IMR-90 (cell line): ENCODE measurements around the gene RFX1. TPM values are rescaled to one million over a fixed set of nuclear protein-coding genes. Genes with fewer than 3 reads are reported as not detected.

Source experiments
- ATAC-seq: fragments of 200-7000 bp; cut with Tn5 transposase; 2 replicates; pipeline ENCODE4 v1.9.1; 2020; ENCODE audit warnings: low read depth, mild to moderate bottlenecking, moderate library complexity
- BruUV-seq: library from RNA; stranded (reverse); fragments of 400-500 nt; replicated peaks from 2 replicates; lab custom pipeline; 2021; lab: Mats Ljungman, UMichigan
- CTCF ChIA-PET: fragments of 300-600 bp; formaldehyde crosslinking; extraction: SDS; loops from one replicate; lab custom pipeline; 2021; ENCODE audit warnings: antibody characterized with exemption; lab: Yijun Ruan, JAX
- POLR2A ChIA-PET: fragments of 300-600 bp; sonication (Branson Sonifier 250); formaldehyde crosslinking; loops from one replicate; lab custom pipeline; 2022; ENCODE audit warnings: antibody characterized with exemption; ENCODE audit not compliant: unreplicated experiment; lab: Charles Lee
- DNase-seq: peaks from one replicate; pipeline ENCODE4 v3.0.0; 2013
- H2AFZ ChIP-seq: replicated peaks from 2 replicates; pipeline ENCODE3; 2013; ENCODE audit warnings: low read length, mild to moderate bottlenecking; ENCODE audit not compliant: poor library complexity
- H2AK5ac ChIP-seq: 2 replicates; pipeline ENCODE4 v1.6.1; 2013; ENCODE audit warnings: low read depth, low read length, inconsistent platforms
- H2AK9ac ChIP-seq: replicated peaks from 2 replicates; pipeline ENCODE3; 2013; ENCODE audit warnings: mild to moderate bottlenecking, low read depth, low read length, moderate library complexity; ENCODE audit not compliant: poor library complexity
- H2BK120ac ChIP-seq: 2 replicates; pipeline ENCODE4 v1.6.1; 2013; ENCODE audit warnings: low read depth, low read length, inconsistent platforms
- H2BK15ac ChIP-seq: 3 replicates; pipeline ENCODE4 v1.6.1; 2013; ENCODE audit warnings: low read depth, low read length, inconsistent platforms
- H2BK20ac ChIP-seq: 2 replicates; pipeline ENCODE4 v1.6.1; 2013; ENCODE audit warnings: low read depth, mild to moderate bottlenecking, inconsistent platforms, low read length, moderate library complexity
- H2BK5ac ChIP-seq: 2 replicates; pipeline ENCODE4 v1.6.1; 2013; ENCODE audit warnings: mild to moderate bottlenecking, low read depth, low read length, inconsistent platforms; ENCODE audit not compliant: poor library complexity, severe bottlenecking
- H3K14ac ChIP-seq: replicated peaks from 2 replicates; pipeline ENCODE4 v1.6.1; 2013; ENCODE audit warnings: low read depth, low read length, inconsistent platforms
- H3K18ac ChIP-seq: 2 replicates; pipeline ENCODE4 v1.6.1; 2013; ENCODE audit warnings: low read depth, low read length, control low read depth
- H3K23ac ChIP-seq: 2 replicates; pipeline ENCODE4 v1.6.1; 2013; ENCODE audit warnings: low read depth, low read length, inconsistent platforms
- H3K27ac ChIP-seq: 2 replicates; pipeline ENCODE4 v1.5.1; 2013; ENCODE audit warnings: mild to moderate bottlenecking, control low read depth, low read length; ENCODE audit not compliant: insufficient read depth
- H3K27me3 ChIP-seq: 2 replicates; pipeline ENCODE4 v1.6.1; 2013; ENCODE audit warnings: low read length; ENCODE audit not compliant: control insufficient read depth, insufficient read depth
- H3K36me3 ChIP-seq: 2 replicates; pipeline ENCODE4 v1.6.1; 2013; ENCODE audit warnings: low read length, mixed read lengths; ENCODE audit not compliant: control insufficient read depth, insufficient read depth
- H3K4ac ChIP-seq: 2 replicates; pipeline ENCODE4 v1.6.1; 2013; ENCODE audit warnings: low read depth, low read length, inconsistent platforms
- H3K4me1 ChIP-seq: 2 replicates; pipeline ENCODE4 v1.6.1; 2013; ENCODE audit warnings: low read length, mixed read lengths; ENCODE audit not compliant: control insufficient read depth, insufficient read depth
- H3K4me2 ChIP-seq: 2 replicates; pipeline ENCODE4 v1.6.1; 2013; ENCODE audit warnings: low read depth, mild to moderate bottlenecking, control low read depth, low read length, moderate library complexity
- H3K4me3 ChIP-seq: 2 replicates; pipeline ENCODE4 v1.5.1; 2013; ENCODE audit warnings: low read depth, mild to moderate bottlenecking, control low read depth, low read length, moderate library complexity; ENCODE audit not compliant: insufficient read depth
- H3K56ac ChIP-seq: 2 replicates; pipeline ENCODE4 v1.6.1; 2013; ENCODE audit warnings: low read length, inconsistent platforms; ENCODE audit not compliant: insufficient read depth; ENCODE audit errors: extremely low read depth
- H3K79me1 ChIP-seq, 2 experiments: 2 replicates each; pipeline ENCODE4 v1.6.1; 2013; ENCODE audit warnings: low read length in 2 of 2, inconsistent platforms in 1 of 2, low read depth in 1 of 2
- H3K9ac ChIP-seq: 2 replicates; pipeline ENCODE4 v1.6.1; 2013; ENCODE audit warnings: low read depth, low read length, control low read depth
- H3K9me1 ChIP-seq: 2 replicates; pipeline ENCODE4 v1.6.1; 2013; ENCODE audit warnings: low read length, inconsistent platforms; ENCODE audit not compliant: insufficient read depth
- H3K9me3 ChIP-seq: 2 replicates; pipeline ENCODE4 v1.6.1; 2013; ENCODE audit warnings: low read length; ENCODE audit not compliant: control insufficient read depth, insufficient read depth
- H4K20me1 ChIP-seq: 2 replicates; pipeline ENCODE4 v1.6.1; 2013; ENCODE audit warnings: low read length, inconsistent platforms; ENCODE audit not compliant: insufficient read depth
- H4K5ac ChIP-seq: 2 replicates; pipeline ENCODE4 v1.6.1; 2013; ENCODE audit warnings: mild to moderate bottlenecking, low read depth, low read length, control low read depth
- H4K8ac ChIP-seq, 2 experiments: 2 replicates each; pipeline ENCODE4 v1.6.1; 2013; ENCODE audit warnings: low read depth in 2 of 2, low read length in 2 of 2, control low read depth in 1 of 2, inconsistent platforms in 1 of 2
- H4K91ac ChIP-seq: 2 replicates; pipeline ENCODE4 v1.6.1; 2013; ENCODE audit warnings: low read depth, low read length, inconsistent platforms; ENCODE audit not compliant: insufficient read depth
- BHLHE40 ChIP-seq: fragments of 150-350 bp; IDR thresholded peaks from 2 replicates; pipeline ENCODE4 v1.6.1; 2016; ENCODE audit warnings: mild to moderate bottlenecking, low read depth, low read length
- RFX5 ChIP-seq: IDR thresholded peaks from 2 replicates; pipeline ENCODE4 v1.8.0; 2012; ENCODE audit warnings: low read depth, mild to moderate bottlenecking, low read length, moderate library complexity
- WGBS, 2 experiments: methylation state at CpG; one replicate each; pipeline versions ENCODE4 v1.1.5 to v1.1.7; 2013; ENCODE audit warnings: missing lambda C conversion rate in 2 of 2; ENCODE audit not compliant: insufficient read length in 1 of 2; ENCODE audit errors: extremely low coverage in 2 of 2; 5-methylcytosine and 5-hydroxymethylcytosine counted together
- dilution Hi-C: fragments of 300-500 bp; cut with HindIII; formaldehyde crosslinking; loops from one replicate; pipeline ENCODE4 v1.14.3; 2018; ENCODE audit warnings: low sequenced_read_pairs; ENCODE audit not compliant: unreplicated experiment
- in situ Hi-C: fragments of 300-500 bp; cut with MboI; formaldehyde crosslinking; loops from 3 replicates; pipeline ENCODE4 v1.14.3; 2019; ENCODE audit warnings: low sequenced_read_pairs, inconsistent platforms, mixed read lengths
- intact Hi-C: fragments of 100-400 bp; cut with micrococcal nuclease; formaldehyde crosslinking; loops from 2 replicates; pipeline ENCODE4 v1.10.0; 2022
- polyA plus RNA-seq, 3 experiments: library from polyadenylated mRNA; depleted of rRNA; stranded (reverse); fragments of >200 nt; gene quantifications; 2 replicates each; pipeline ENCODE4 v1.2.3, GENCODE V29; 2012; ENCODE audit warnings: low replicate concordance in 1 of 3
- total RNA-seq: library from RNA; depleted of rRNA; stranded (reverse); fragments of >200 nt; gene quantifications from 2 replicates; pipeline ENCODE4 v1.2.3, GENCODE V29; 2012
- TF ChIP-seq, protein P1 (sequence below): fragments of 150-350 bp; IDR thresholded peaks from 2 replicates; pipeline ENCODE4 v1.6.1; 2017; ENCODE audit warnings: mild to moderate bottlenecking, antibody characterized with exemption, low read length, low read depth

Gene RFX1
- total and polyA plus RNA-seq, 2 of the 4 experiments (the other 2 are of a cell fraction): 0.36 to 3.1 TPM

DNA sequence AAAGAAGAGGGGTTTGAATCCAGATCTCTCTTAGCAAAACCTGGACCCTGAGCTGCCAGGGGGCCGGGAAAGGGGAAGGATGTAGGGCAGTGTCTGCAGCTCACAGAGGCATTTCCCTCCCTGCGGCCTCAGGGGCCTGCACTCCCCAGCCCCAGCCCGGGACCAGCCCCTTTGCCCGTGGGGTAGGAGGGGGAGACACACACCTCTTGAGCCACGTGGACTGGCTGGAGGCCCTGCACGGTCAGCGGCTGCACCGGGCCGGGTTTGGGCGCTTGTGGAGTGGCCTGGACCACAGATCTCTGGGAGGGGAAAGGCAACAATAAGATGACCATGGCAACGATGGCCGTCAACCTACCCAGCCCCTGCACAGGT is 26.9 kb downstream of the RFX1 start:
- BruUV-seq: no TSS peak
- intact Hi-C loops (no loop called here), in situ Hi-C loops (no loop called here), dilution Hi-C loops (no loop called here)
- Histone ChIP-seq H3K27me3 (no peaks in the 10 kb centered on the region), H3K14ac (no peak overlapping the region), H4K8ac (no peak overlapping the region), H2AFZ (no peak overlapping the region), H2BK120ac (no peak overlapping the region), H4K5ac (no peak overlapping the region), H3K4me1 (no peaks in the 10 kb centered on the region), H3K18ac (no peak overlapping the region), H2BK5ac (no peak overlapping the region), H3K79me1 (no peaks in the 10 kb centered on the region), H3K9me3 (no peaks in the 10 kb centered on the region), H3K4ac (no peak overlapping the region), H3K4me2 (no peak overlapping the region), H3K4me3 (no peak overlapping the region), H2BK15ac (no peak overlapping the region), H3K27ac (no peak overlapping the region), H3K9me1 (no peaks in the 10 kb centered on the region), H2BK20ac (no peak overlapping the region), H2AK9ac (no peak overlapping the region), H3K9ac (no peak overlapping the region), H3K56ac (no peak overlapping the region), H2AK5ac (no peak overlapping the region), H3K23ac (no peak overlapping the region), H3K36me3 (peaks cover 9% of the 10 kb centered on the region; the same call in 1 of the 2 replicates), H4K20me1 (no peaks in the 10 kb centered on the region), H4K91ac (no peak overlapping the region)
- POLR2A ChIA-PET: no interaction called here
- TF ChIP-seq BHLHE40: no peak
- no peak for TF ChIP-seq RFX5
- TF ChIP-seq, protein P1, sequence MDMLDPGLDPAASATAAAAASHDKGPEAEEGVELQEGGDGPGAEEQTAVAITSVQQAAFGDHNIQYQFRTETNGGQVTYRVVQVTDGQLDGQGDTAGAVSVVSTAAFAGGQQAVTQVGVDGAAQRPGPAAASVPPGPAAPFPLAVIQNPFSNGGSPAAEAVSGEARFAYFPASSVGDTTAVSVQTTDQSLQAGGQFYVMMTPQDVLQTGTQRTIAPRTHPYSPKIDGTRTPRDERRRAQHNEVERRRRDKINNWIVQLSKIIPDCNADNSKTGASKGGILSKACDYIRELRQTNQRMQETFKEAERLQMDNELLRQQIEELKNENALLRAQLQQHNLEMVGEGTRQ: no peak
- no CpG with 5 or more reads among the region's 12 CpGs for WGBS, 2 experiments
- DNase-seq (no peak), ATAC-seq (no peak)
- CTCF ChIA-PET: no interaction called here
